Mesothelial cell of epicardium (in vitro differentiated cells): ENCODE results near the gene SUPV3L1. TPM values are rescaled to one million over a fixed set of nuclear protein-coding genes. Genes with fewer than 3 reads are reported as not detected.
"Not testable (repeated sequence)": the region's sequence is repeated elsewhere in the genome, so short reads cannot be mapped to it uniquely, and the experiment has no call there.

Experiments
- DNase-seq, 2 experiments: peaks; one replicate each; pipeline ENCODE4 v3.0.0; 2021; ENCODE audit warnings: low spot score in 2 of 2; ENCODE audit not compliant: unreplicated experiment in 2 of 2
- H3K27ac Mint-ChIP-seq: 2 replicates; pipeline ENCODE4 v1.8.0; 2021; ENCODE audit warnings: mixed read lengths
- H3K27me3 Mint-ChIP-seq: 2 replicates; pipeline ENCODE4 v1.8.0; 2021; ENCODE audit warnings: low read depth, mixed read lengths
- H3K36me3 Mint-ChIP-seq: 2 replicates; pipeline ENCODE4 v1.8.0; 2021; ENCODE audit warnings: mixed read lengths
- H3K4me1 Mint-ChIP-seq: 2 replicates; pipeline ENCODE4 v1.8.0; 2021; ENCODE audit warnings: mixed read lengths
- H3K4me3 Mint-ChIP-seq: 2 replicates; pipeline ENCODE4 v1.8.0; 2021; ENCODE audit warnings: mild to moderate bottlenecking, moderate library complexity, mixed read lengths
- H3K9me3 Mint-ChIP-seq: 2 replicates; pipeline ENCODE4 v1.8.0; 2021; ENCODE audit warnings: mixed read lengths
- CTCF ChIP-seq: fragments of 200-600 bp; sonication (generic); IDR thresholded peaks from one replicate; pipeline ENCODE4 v1.5.0; 2021; ENCODE audit warnings: antibody characterized with exemption; ENCODE audit not compliant: unreplicated experiment
- total RNA-seq: library from RNA; stranded (reverse); gene quantifications from 3 replicates; pipeline ENCODE4 v1.2.1, GENCODE V29; 2021

The SUPV3L1 gene
- total RNA-seq, 1 donor from 2014 or later, result 38.0 TPM

DNA sequence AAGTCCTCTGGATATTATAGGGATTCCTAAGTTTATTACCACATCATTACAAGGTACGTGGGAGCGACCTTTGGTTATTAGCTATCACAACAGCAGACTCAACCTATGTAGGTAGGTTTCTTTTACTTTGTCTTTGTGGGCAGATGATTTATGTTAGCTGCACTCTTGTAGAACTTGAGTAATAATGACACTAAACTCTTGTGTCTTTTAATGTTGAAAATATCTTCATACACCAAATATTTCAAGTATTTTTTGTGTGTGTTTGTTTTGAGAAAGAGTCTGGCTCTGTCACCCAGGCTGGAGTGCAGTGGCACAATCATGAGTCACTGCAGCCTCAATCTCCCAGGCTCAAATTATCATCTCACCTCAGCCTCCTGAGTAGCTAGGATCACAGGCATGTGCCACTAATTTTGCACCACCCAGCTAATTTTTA lies 19.2 kb upstream of the SUPV3L1 start:
- DNase-seq, result no peak
- TF ChIP-seq CTCF, result no peak
- Mint-ChIP-seq H3K27me3 (no peaks in the 10 kb centered on the region), H3K4me1 (no peaks in the 10 kb centered on the region), H3K36me3 (peaks cover 11% of the 10 kb centered on the region), H3K27ac (no peak overlapping the region), H3K9me3 (no peaks in the 10 kb centered on the region), H3K4me3 (no peak overlapping the region)

DNA sequence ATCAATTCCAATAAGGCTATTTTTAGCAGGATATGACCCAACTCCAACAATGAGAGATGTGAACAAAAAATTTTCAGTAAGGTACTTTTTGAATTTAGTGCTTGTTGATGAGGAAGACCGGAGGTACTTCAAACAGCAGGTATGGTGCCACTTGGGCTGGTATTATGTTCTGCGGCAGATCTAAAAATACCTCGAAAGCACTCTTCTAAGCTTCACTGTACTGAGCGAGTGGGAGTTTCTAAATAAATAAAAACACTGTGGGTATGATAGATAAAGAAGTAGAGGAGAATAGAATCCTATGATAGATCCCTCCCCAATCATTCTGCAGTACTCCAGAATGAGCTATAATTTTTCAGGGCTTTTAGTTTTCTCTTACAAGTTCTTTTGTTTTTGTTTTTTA lies 11.5 kb upstream of the SUPV3L1 start:
- no peak overlapping the region for H3K27ac Mint-ChIP-seq
- H3K36me3 Mint-ChIP-seq, result peaks cover 5% of the 10 kb centered on the region
- DNase-seq, result no peak
- H3K4me1 Mint-ChIP-seq, result no peaks in the 10 kb centered on the region
- no peak overlapping the region for H3K4me3 Mint-ChIP-seq
- no peak for TF ChIP-seq CTCF
- no peaks in the 10 kb centered on the region for H3K9me3 Mint-ChIP-seq
- H3K27me3 Mint-ChIP-seq, result no peaks in the 10 kb centered on the region

DNA sequence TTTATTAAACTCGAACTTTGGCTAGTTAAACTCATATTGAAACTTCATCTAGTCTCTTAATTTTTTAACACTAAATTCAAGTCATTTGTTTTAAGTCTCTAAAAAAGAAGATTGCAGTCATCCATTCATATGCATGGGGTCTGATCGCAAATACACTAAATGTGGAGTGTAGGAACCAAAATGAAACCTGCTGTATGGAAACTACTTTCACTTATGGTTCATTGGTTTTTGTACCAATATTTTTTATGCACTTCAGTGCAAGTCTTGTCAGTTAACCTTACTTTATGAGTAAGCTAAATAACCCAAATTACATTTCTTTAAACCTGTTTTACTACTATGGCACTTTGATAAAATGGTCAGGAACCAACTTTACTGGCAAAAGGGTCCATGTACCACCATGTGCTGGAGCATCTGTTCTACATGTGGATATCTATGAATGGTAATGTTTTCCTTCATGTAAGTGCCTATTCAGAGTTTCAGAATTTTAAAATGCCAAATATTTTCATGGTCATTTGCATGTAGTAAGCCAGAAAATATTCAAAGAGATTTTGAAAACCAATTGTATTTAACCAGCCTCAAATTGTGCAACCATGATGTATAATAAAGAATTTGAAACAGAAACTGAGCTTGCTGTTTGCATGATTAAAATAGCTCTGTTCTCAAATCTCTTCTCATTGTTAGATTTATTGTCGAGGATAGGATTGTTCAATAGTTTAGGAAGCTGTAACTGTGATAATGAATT lies 7.6 kb upstream of the SUPV3L1 start:
- H3K27ac Mint-ChIP-seq, result no peak overlapping the region

DNA sequence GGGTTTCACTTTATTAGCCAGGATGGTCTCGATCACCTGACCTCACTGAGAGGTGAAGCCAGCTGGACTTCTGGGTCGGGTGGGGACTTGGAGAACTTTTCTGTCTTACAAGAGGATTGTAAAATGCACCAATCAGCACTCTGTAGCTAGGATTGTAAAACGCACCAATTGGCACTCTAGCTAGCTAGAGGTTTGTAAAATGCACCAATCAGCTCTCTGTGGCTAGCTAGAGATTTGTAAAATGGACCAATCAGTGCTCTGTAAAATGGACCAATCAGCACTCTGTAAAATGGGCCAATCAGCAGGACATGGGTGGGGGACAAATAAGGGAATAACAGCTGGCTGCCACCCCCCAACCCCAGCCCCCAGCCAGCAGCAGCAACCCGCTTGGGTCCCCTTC lies 4.7 kb upstream of the SUPV3L1 start:
- H3K9me3 Mint-ChIP-seq, H3K4me1 Mint-ChIP-seq, H3K27me3 Mint-ChIP-seq, H3K27ac Mint-ChIP-seq, H3K4me3 Mint-ChIP-seq, H3K36me3 Mint-ChIP-seq, DNase-seq: not testable (repeated sequence)

More for the DNA sequence above, 7.6 kb upstream of the SUPV3L1 start:
- no peak for TF ChIP-seq CTCF
- Mint-ChIP-seq H3K36me3 (peaks cover 8% of the 10 kb centered on the region), H3K9me3 (no peaks in the 10 kb centered on the region), H3K4me3 (no peak overlapping the region), H3K4me1 (no peaks in the 10 kb centered on the region), H3K27me3 (no peaks in the 10 kb centered on the region)
- no peak for DNase-seq

DNA sequence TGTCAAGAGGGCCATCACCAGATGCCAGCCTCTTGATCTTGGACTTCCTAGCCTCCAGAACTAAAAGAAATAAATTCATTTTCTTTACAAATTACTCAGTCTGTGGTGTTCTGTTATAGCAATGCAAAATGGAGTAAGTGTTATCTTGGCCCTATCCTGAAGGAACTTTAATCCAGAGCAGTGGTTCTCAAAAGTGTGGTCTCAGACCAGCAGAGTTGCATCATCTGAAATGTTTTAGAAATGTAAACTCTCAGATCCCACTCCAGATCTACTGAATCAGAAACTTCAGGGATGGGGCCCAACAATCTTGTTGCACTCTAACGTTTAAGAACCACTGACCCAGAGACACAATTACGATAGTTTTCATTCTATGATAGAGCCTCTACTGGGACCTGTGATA lies 3.2 kb upstream of the SUPV3L1 start:
- Mint-ChIP-seq H3K27ac (no peak overlapping the region), H3K4me3 (no peak overlapping the region), H3K36me3 (peaks cover 3% of the 10 kb centered on the region), H3K9me3 (no peaks in the 10 kb centered on the region), H3K4me1 (peaks cover 21% of the 10 kb centered on the region), H3K27me3 (no peaks in the 10 kb centered on the region)
- DNase-seq, result no peak
- no peak for TF ChIP-seq CTCF

DNA sequence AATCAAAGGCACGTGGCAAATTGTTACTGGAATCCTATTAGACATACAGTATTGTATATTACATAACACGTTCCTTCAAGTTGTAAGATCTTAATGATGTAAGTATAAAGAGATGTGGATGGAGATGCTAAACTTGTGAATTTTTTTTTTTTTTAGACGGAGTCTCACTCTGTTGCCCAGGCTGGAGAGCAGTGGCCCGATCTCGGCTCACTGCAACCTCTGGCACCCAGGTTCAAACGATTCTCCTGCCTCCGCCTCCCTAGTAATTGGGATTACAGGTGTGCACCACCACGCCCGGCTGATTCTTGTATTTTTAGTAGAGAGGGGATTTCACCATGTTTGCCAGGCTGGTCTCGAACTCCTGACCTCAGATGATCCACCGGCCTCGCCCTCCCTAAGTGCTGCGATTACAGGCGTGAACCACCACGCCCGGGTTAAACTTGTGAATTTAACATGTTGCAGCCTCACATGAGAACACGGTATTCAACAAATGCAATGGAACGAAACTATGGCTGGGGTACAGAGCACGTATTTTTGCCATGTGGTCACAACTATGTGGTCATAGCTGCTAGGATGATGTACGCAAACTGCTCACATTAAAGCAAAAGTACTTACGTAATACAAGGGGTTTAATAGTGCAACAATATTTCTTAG lies 818 bp upstream of the SUPV3L1 start:
- TF ChIP-seq CTCF, result no peak
- peak overlapping the region; percentile 100 for H3K27ac Mint-ChIP-seq
- peak overlapping the region; percentile 95 for H3K4me3 Mint-ChIP-seq
- H3K4me1 Mint-ChIP-seq, result peaks cover 21% of the 10 kb centered on the region
- DNase-seq, result no peak
- no peaks in the 10 kb centered on the region for H3K27me3 Mint-ChIP-seq
- no peaks in the 10 kb centered on the region for H3K9me3 Mint-ChIP-seq
- H3K36me3 Mint-ChIP-seq, result peaks cover under 1% of the 10 kb centered on the region
